ENCODE measurements around the gene SRBD1. TPM values are rescaled to one million over a fixed set of nuclear protein-coding genes. Genes with fewer than 3 reads are reported as not detected.

Gene SRBD1
- polyA plus RNA-seq, 1 donor from 2014 or later = 5.3 TPM

DNA sequence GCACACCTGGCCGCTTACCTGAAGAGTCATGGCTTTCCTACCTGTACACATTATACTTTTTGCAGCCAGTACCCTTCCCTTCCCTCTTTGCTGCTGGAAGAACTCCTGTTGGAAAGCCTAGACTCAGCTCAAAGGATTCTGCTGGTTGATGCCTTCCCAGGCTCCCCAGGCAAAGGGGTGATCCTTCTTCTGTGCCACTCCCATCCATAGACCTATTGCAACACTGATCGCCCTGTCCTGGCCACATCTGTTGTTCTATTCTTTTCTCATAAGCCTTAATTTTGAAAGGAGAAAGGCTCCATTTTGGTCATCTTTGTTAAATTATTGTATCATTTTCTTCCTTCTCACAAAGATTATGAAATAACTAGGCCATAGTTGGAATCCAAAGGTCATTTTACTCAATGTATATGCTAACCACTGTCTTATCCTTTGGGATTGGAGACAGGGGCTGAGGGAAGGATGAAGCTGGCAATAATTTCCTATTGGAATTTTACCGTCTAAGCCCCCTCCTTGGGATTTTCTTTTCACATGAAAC lies 37.0 kb upstream of the SRBD1 start:
- H3K9ac ChIP-seq (ENCODE audit: low read length) = no peak overlapping the region
- H3K9me3 ChIP-seq (ENCODE audit: low read length) = no peaks in the 10 kb centered on the region
- H3K27ac ChIP-seq (ENCODE audit: low read length) = no peak overlapping the region
- H3K27me3 ChIP-seq (ENCODE audit: insufficient read depth, low read depth, low read length) = peaks cover 41% of the 10 kb centered on the region
- H3F3A ChIP-seq (ENCODE audit: insufficient read depth, low read length, poor library complexity, severe bottlenecking) = no peaks in the 10 kb centered on the region
- H3K9me2 ChIP-seq (ENCODE audit: insufficient read depth, low read length) = no peaks in the 10 kb centered on the region
- TF ChIP-seq EZH2 (IDR thresholded peaks at IDR 0.05; ENCODE audit: borderline replicate concordance, insufficient read depth, low read length, poor library complexity, severe bottlenecking) (no peak), SMC3 (conservative IDR thresholded peaks at IDR 0.05; ENCODE audit: poor library complexity) (no peak), TAF1 (IDR thresholded peaks at IDR 0.05; ENCODE audit: low read depth) (no peak), MXI1 (conservative IDR thresholded peaks at IDR 0.05; ENCODE audit: poor library complexity, severe bottlenecking) (no peak), POLR2AphosphoS5 (IDR thresholded peaks at IDR 0.05) (no peak)
- TF ChIP-seq, protein P1, sequence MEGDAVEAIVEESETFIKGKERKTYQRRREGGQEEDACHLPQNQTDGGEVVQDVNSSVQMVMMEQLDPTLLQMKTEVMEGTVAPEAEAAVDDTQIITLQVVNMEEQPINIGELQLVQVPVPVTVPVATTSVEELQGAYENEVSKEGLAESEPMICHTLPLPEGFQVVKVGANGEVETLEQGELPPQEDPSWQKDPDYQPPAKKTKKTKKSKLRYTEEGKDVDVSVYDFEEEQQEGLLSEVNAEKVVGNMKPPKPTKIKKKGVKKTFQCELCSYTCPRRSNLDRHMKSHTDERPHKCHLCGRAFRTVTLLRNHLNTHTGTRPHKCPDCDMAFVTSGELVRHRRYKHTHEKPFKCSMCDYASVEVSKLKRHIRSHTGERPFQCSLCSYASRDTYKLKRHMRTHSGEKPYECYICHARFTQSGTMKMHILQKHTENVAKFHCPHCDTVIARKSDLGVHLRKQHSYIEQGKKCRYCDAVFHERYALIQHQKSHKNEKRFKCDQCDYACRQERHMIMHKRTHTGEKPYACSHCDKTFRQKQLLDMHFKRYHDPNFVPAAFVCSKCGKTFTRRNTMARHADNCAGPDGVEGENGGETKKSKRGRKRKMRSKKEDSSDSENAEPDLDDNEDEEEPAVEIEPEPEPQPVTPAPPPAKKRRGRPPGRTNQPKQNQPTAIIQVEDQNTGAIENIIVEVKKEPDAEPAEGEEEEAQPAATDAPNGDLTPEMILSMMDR (IDR thresholded peaks at IDR 0.05; ENCODE audit: poor library complexity, severe bottlenecking) = no peak
- TF ChIP-seq, protein P2, sequence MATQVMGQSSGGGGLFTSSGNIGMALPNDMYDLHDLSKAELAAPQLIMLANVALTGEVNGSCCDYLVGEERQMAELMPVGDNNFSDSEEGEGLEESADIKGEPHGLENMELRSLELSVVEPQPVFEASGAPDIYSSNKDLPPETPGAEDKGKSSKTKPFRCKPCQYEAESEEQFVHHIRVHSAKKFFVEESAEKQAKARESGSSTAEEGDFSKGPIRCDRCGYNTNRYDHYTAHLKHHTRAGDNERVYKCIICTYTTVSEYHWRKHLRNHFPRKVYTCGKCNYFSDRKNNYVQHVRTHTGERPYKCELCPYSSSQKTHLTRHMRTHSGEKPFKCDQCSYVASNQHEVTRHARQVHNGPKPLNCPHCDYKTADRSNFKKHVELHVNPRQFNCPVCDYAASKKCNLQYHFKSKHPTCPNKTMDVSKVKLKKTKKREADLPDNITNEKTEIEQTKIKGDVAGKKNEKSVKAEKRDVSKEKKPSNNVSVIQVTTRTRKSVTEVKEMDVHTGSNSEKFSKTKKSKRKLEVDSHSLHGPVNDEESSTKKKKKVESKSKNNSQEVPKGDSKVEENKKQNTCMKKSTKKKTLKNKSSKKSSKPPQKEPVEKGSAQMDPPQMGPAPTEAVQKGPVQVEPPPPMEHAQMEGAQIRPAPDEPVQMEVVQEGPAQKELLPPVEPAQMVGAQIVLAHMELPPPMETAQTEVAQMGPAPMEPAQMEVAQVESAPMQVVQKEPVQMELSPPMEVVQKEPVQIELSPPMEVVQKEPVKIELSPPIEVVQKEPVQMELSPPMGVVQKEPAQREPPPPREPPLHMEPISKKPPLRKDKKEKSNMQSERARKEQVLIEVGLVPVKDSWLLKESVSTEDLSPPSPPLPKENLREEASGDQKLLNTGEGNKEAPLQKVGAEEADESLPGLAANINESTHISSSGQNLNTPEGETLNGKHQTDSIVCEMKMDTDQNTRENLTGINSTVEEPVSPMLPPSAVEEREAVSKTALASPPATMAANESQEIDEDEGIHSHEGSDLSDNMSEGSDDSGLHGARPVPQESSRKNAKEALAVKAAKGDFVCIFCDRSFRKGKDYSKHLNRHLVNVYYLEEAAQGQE (IDR thresholded peaks at IDR 0.05; ENCODE audit: borderline replicate concordance) = no peak
- no peak overlapping the region for H3K4me3 ChIP-seq (ENCODE audit: low read length)
- H3K4me2 ChIP-seq (ENCODE audit: low read length) = no peak overlapping the region
- H2AFZ ChIP-seq (ENCODE audit: low read depth, low read length) = no peak overlapping the region
- H3K79me2 ChIP-seq (replicated peaks; ENCODE audit: insufficient read depth, low read length) = no peaks in the 10 kb centered on the region
- H4K20me1 ChIP-seq (ENCODE audit: insufficient read depth) = no peaks in the 10 kb centered on the region
- no peaks in the 10 kb centered on the region for H3K36me3 ChIP-seq (ENCODE audit: insufficient read depth, low read length)

DNA sequence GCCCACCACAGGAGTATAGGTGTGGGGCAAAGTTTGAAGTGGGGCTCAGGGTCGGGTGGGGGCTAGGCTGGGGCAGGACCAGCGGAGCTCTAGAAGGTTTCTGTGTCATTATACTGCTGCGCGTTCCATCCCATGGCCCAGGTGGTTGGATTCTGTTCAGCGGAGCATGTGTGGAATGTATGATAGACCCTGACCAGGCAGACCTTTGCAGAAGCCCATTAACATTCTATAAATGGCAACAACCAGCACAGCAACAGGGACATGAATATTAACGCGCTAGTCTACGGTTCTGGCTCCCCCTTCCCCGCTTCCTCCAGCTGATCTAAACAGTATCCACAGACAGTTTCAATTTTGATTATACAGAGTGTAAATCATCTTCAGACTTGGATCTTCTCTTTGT lies 36.3 kb upstream of the SRBD1 start:
- H3K9me3 ChIP-seq (ENCODE audit: low read length) = no peaks in the 10 kb centered on the region
- no peaks in the 10 kb centered on the region for H3K36me3 ChIP-seq (ENCODE audit: insufficient read depth, low read length)
- H3K4me2 ChIP-seq (ENCODE audit: low read length) = no peak overlapping the region
- peaks cover 41% of the 10 kb centered on the region for H3K27me3 ChIP-seq (ENCODE audit: insufficient read depth, low read depth, low read length)
- no peaks in the 10 kb centered on the region for H3K79me2 ChIP-seq (replicated peaks; ENCODE audit: insufficient read depth, low read length)
- H3K9me2 ChIP-seq (ENCODE audit: insufficient read depth, low read length) = no peaks in the 10 kb centered on the region
- no peak overlapping the region for H3K27ac ChIP-seq (ENCODE audit: low read length)
- no peak overlapping the region for H3K4me3 ChIP-seq (ENCODE audit: low read length)
- no peak overlapping the region for H3K9ac ChIP-seq (ENCODE audit: low read length)
- no peaks in the 10 kb centered on the region for H3F3A ChIP-seq (ENCODE audit: insufficient read depth, low read length, poor library complexity, severe bottlenecking)
- H4K20me1 ChIP-seq (ENCODE audit: insufficient read depth) = no peaks in the 10 kb centered on the region
- no peak overlapping the region for H2AFZ ChIP-seq (ENCODE audit: low read depth, low read length)
- TF ChIP-seq, protein P2 (IDR thresholded peaks at IDR 0.05; ENCODE audit: borderline replicate concordance) = no peak
- TF ChIP-seq RAD21 (conservative IDR thresholded peaks at IDR 0.05) (no peak), EZH2 (IDR thresholded peaks at IDR 0.05; ENCODE audit: borderline replicate concordance, insufficient read depth, low read length, poor library complexity, severe bottlenecking) (no peak), MXI1 (conservative IDR thresholded peaks at IDR 0.05; ENCODE audit: poor library complexity, severe bottlenecking) (no peak), SMC3 (conservative IDR thresholded peaks at IDR 0.05; ENCODE audit: poor library complexity) (no peak), TAF1 (IDR thresholded peaks at IDR 0.05; ENCODE audit: low read depth) (no peak), EP300 (conservative IDR thresholded peaks at IDR 0.05; ENCODE audit: poor library complexity, severe bottlenecking) (no peak), POLR2AphosphoS5 (IDR thresholded peaks at IDR 0.05) (no peak)
- TF ChIP-seq, protein P1 (IDR thresholded peaks at IDR 0.05; ENCODE audit: poor library complexity, severe bottlenecking) = no peak

All from neural cell (in vitro differentiated cells).